Tibial nerve (tissue), 4 donors: ENCODE data around the gene SLC35F1. TPM values are rescaled to one million over a fixed set of nuclear protein-coding genes. Genes with fewer than 3 reads are reported as not detected.

Experiments
- DNase-seq, 2 donors: peaks; one replicate each; pipeline ENCODE4 v3.0.0-alpha.2; 2019; ENCODE audit warnings: low spot score in 2 of 2
- H3K27ac ChIP-seq, 4 donors: fragments of 200-600 bp; sonication (generic) in 3 of 4; one replicate each; pipeline ENCODE4 v1.5.1; 2017 to 2019; ENCODE audit warnings: mild to moderate bottlenecking in 1 of 4
- H3K27me3 ChIP-seq, 2 donors: fragments of 200-600 bp; sonication (generic) in 1 of 2; one replicate each; pipeline versions ENCODE4 v1.5.1 to v1.6.0; 2017 to 2019
- H3K36me3 ChIP-seq, 3 donors: fragments of 200-600 bp; sonication (generic); one replicate each; pipeline ENCODE4 v1.5.1; 2018 to 2019
- H3K4me1 ChIP-seq, 4 donors: fragments of 200-600 bp; sonication (generic) in 3 of 4; one replicate each; pipeline ENCODE4 v1.5.1; 2017 to 2019
- H3K4me3 ChIP-seq, 4 donors: fragments of 200-600 bp; sonication (generic) in 3 of 4; one replicate each; pipeline ENCODE4 v1.5.1; 2017 to 2019; ENCODE audit warnings: mild to moderate bottlenecking in 1 of 4, moderate library complexity in 1 of 4
- H3K9me3 ChIP-seq, 4 donors: fragments of 200-600 bp; sonication (generic) in 3 of 4; one replicate each; pipeline ENCODE4 v1.5.1; 2017 to 2019
- CTCF ChIP-seq, 5 experiments: fragments of 200-600 bp in 3 of 5; fragments of 450-650 bp in 2 of 5; sonication (generic) in 3 of 5; IDR thresholded peaks; one replicate each; pipeline ENCODE4 v1.5.1; 2016 to 2019; ENCODE audit warnings: antibody characterized with exemption in 5 of 5, mild to moderate bottlenecking in 3 of 5, moderate library complexity in 2 of 5
- EP300 ChIP-seq, 2 donors: sonication (generic); formaldehyde crosslinking; IDR thresholded peaks; one replicate each; pipeline ENCODE4 v1.6.1; 2017; ENCODE audit warnings: antibody characterized with exemption in 2 of 2, mild to moderate bottlenecking in 1 of 2
- POLR2A ChIP-seq, 2 donors: fragments of 450-650 bp; IDR thresholded peaks; one replicate each; pipeline ENCODE4 v1.6.1; 2017; ENCODE audit warnings: antibody characterized with exemption in 2 of 2, mild to moderate bottlenecking in 2 of 2, moderate library complexity in 2 of 2
- WGBS, 2 donors: methylation state at CpG; one replicate each; pipeline ENCODE4 v1.1.5; 2018; 5-methylcytosine and 5-hydroxymethylcytosine counted together
- total RNA-seq, 4 donors: library from RNA; depleted of rRNA; stranded (reverse); fragments of >200 nt; gene quantifications; one replicate each; pipeline ENCODE4 v1.1.0, GENCODE V29; 2016

Gene SLC35F1
- total RNA-seq, 4 donors from 2014 or later: 12.7 to 40.4 (median 16.5) TPM

GRCh38 chr6:118152524-118152923 is 245.5 kb downstream of the SLC35F1 start:
- Histone ChIP-seq H3K4me3 (no peak overlapping the region), H3K27me3 (no peaks in the 10 kb centered on the region), H3K27ac (no peak overlapping the region), H3K36me3 (peaks cover 0 to 5% (median 0%) of the 10 kb centered on the region in 3 donors), H3K9me3 (no peaks in the 10 kb centered on the region), H3K4me1 (no peaks in the 10 kb centered on the region)
- DNase-seq: no peak
- TF ChIP-seq EP300 (IDR thresholded peaks at IDR 0.05) (no peak), CTCF (IDR thresholded peaks at IDR 0.05) (no peak), POLR2A (IDR thresholded peaks at IDR 0.05) (no peak)

GRCh38 chr6:118161343-118161742 is 254.3 kb downstream of the SLC35F1 start:
- Histone ChIP-seq H3K4me3 (no peak overlapping the region), H3K9me3 (no peaks in the 10 kb centered on the region), H3K36me3 (no peaks in the 10 kb centered on the region), H3K4me1 (peaks cover 0 to 4% (median 0%) of the 10 kb centered on the region in 4 donors), H3K27ac (no peak overlapping the region), H3K27me3 (no peaks in the 10 kb centered on the region)
- TF ChIP-seq EP300 (IDR thresholded peaks at IDR 0.05) (no peak), CTCF (IDR thresholded peaks at IDR 0.05) (no peak), POLR2A (IDR thresholded peaks at IDR 0.05) (no peak)
- WGBS, 2 donors: 53 to 55% methylated on average over 1 of the region's 1 CpG
- DNase-seq: no peak

GRCh38 chr6:118163542-118163941 is 256.5 kb downstream of the SLC35F1 start:
- DNase-seq: no peak
- Histone ChIP-seq H3K27ac (no peak overlapping the region), H3K4me3 (no peak overlapping the region), H3K36me3 (no peaks in the 10 kb centered on the region), H3K4me1 (peaks cover 0 to 4% (median 0%) of the 10 kb centered on the region in 4 donors), H3K27me3 (no peaks in the 10 kb centered on the region), H3K9me3 (no peaks in the 10 kb centered on the region)
- 56 to 68% methylated on average over 1 of the region's 1 CpG for WGBS, 2 donors
- TF ChIP-seq POLR2A (IDR thresholded peaks at IDR 0.05): no peak
- TF ChIP-seq EP300 (IDR thresholded peaks at IDR 0.05): no peak
- no peak for TF ChIP-seq CTCF (IDR thresholded peaks at IDR 0.05)

GRCh38 chr6:118165500-118165899 is 258.4 kb downstream of the SLC35F1 start:
- no peaks in the 10 kb centered on the region for H3K36me3 ChIP-seq
- no peak overlapping the region for H3K27ac ChIP-seq
- TF ChIP-seq EP300 (IDR thresholded peaks at IDR 0.05) (no peak), CTCF (IDR thresholded peaks at IDR 0.05) (no peak), POLR2A (IDR thresholded peaks at IDR 0.05) (no peak)
- no peak overlapping the region for H3K4me3 ChIP-seq
- H3K27me3 ChIP-seq: no peaks in the 10 kb centered on the region
- no peak for DNase-seq
- WGBS, 2 donors: 89 to 93% methylated on average over 1 of the region's 1 CpG
- H3K4me1 ChIP-seq: peaks cover 0 to 4% (median 0%) of the 10 kb centered on the region in 4 donors
- H3K9me3 ChIP-seq: no peaks in the 10 kb centered on the region

- no peak for TF ChIP-seq POLR2A (IDR thresholded peaks at IDR 0.05)
- TF ChIP-seq EP300 (IDR thresholded peaks at IDR 0.05): no peak
- no peak for TF ChIP-seq CTCF (IDR thresholded peaks at IDR 0.05)
- Histone ChIP-seq H3K9me3 (peaks cover 0 to 1% (median under 1%) of the 10 kb centered on the region in 4 donors), H3K36me3 (peaks cover 0 to under 1% (median 0%) of the 10 kb centered on the region in 3 donors), H3K27ac (no peak overlapping the region), H3K4me1 (no peaks in the 10 kb centered on the region), H3K27me3 (no peaks in the 10 kb centered on the region), H3K4me3 (no peak overlapping the region)
- WGBS, 2 donors: 76 to 86% methylated on average over 5 of the region's 5 CpGs
- DNase-seq: no peak
Measured at GRCh38 chr6:118168421-118168820, 261.4 kb downstream of the SLC35F1 start.
